Vagina (tissue), 2 donors: ENCODE measurements around the gene MBD3L2B. TPM values are rescaled to one million over a fixed set of nuclear protein-coding genes. Genes with fewer than 3 reads are reported as not detected.

Experiments
- DNase-seq, 2 donors: peaks; one replicate each; pipeline ENCODE4 v3.0.0-alpha.2; 2017; ENCODE audit errors: extremely low spot score in 2 of 2
- H3K27ac ChIP-seq: fragments of 200-600 bp; sonication (generic); one replicate; pipeline ENCODE4 v1.5.1; 2019
- H3K27me3 ChIP-seq: fragments of 200-600 bp; sonication (generic); one replicate; pipeline ENCODE4 v1.5.1; 2019
- H3K36me3 ChIP-seq, 2 donors: fragments of 200-600 bp; sonication (generic); one replicate each; pipeline ENCODE4 v1.5.1; 2017 to 2019
- H3K4me1 ChIP-seq: fragments of 200-600 bp; sonication (generic); one replicate; pipeline ENCODE4 v1.5.1; 2019
- H3K4me3 ChIP-seq, 2 donors: fragments of 200-600 bp; sonication (generic); 1 replicate in 1 of 2; 2 replicates in 1 of 2; pipeline ENCODE4 v1.5.1; 2016 to 2019
- H3K9me3 ChIP-seq: fragments of 200-600 bp; sonication (generic); one replicate; pipeline ENCODE4 v1.5.1; 2019
- POLR2A ChIP-seq, 2 donors: fragments of 450-650 bp; IDR thresholded peaks; one replicate each; pipeline ENCODE4 v1.6.1; 2017; ENCODE audit warnings: antibody characterized with exemption in 2 of 2, mild to moderate bottlenecking in 2 of 2, moderate library complexity in 2 of 2
- POLR2AphosphoS5 ChIP-seq, 2 donors: sonication (generic); formaldehyde crosslinking; IDR thresholded peaks; one replicate each; pipeline ENCODE4 v1.9.0; 2017; ENCODE audit warnings: antibody characterized with exemption in 2 of 2, mild to moderate bottlenecking in 2 of 2, low read depth in 1 of 2; ENCODE audit not compliant: insufficient read depth in 1 of 2
- intact Hi-C: fragments of 100-400 bp; cut with DNase I; formaldehyde crosslinking; loops from one replicate; pipeline ENCODE4 v1.15.1; 2023
- total RNA-seq: library from RNA; depleted of rRNA; stranded (reverse); fragments of >200 nt; gene quantifications from one replicate; pipeline ENCODE4 v1.2.3, GENCODE V29; 2016
- TF ChIP-seq, protein P1 (sequence below), 3 experiments: fragments of 450-650 bp in 2 of 3; fragments of 200-600 bp in 1 of 3; sonication (generic) in 1 of 3; IDR thresholded peaks; one replicate each; pipeline ENCODE4 v1.5.1; 2017 to 2019; ENCODE audit warnings: antibody characterized with exemption in 3 of 3, mild to moderate bottlenecking in 2 of 3, moderate library complexity in 2 of 3

The MBD3L2B gene
- total RNA-seq, 1 donor from 2014 or later = not detected

DNA sequence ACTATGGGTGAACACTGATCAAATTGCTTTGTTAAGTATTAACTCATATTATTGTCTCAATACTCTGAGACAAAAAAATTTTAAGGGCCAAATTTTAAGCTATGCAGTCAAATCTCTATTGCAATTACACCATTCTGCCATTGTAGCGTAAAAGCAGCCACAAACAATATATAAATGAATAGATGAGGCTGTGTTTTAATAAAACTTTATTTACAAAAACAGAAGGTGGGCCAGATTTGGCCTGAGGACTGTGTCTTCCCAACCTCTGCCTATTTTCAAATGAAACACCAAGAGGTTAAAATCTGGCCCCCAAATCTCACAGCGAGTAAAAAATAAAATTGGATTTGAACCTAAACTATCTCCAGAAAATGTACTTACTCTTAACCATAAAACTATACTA, 51.7 kb downstream of the MBD3L2B start:
- intact Hi-C loops = no loop called here
- TF ChIP-seq POLR2AphosphoS5 (IDR thresholded peaks at IDR 0.05; ENCODE audit: insufficient read depth in 1 of 2, low read depth in 1 of 2) = no peak
- no peak for TF ChIP-seq POLR2A (IDR thresholded peaks at IDR 0.05)
- TF ChIP-seq, protein P1, sequence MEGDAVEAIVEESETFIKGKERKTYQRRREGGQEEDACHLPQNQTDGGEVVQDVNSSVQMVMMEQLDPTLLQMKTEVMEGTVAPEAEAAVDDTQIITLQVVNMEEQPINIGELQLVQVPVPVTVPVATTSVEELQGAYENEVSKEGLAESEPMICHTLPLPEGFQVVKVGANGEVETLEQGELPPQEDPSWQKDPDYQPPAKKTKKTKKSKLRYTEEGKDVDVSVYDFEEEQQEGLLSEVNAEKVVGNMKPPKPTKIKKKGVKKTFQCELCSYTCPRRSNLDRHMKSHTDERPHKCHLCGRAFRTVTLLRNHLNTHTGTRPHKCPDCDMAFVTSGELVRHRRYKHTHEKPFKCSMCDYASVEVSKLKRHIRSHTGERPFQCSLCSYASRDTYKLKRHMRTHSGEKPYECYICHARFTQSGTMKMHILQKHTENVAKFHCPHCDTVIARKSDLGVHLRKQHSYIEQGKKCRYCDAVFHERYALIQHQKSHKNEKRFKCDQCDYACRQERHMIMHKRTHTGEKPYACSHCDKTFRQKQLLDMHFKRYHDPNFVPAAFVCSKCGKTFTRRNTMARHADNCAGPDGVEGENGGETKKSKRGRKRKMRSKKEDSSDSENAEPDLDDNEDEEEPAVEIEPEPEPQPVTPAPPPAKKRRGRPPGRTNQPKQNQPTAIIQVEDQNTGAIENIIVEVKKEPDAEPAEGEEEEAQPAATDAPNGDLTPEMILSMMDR (IDR thresholded peaks at IDR 0.05) = no peak
- Histone ChIP-seq H3K27me3 (no peaks in the 10 kb centered on the region), H3K36me3 (no peaks in the 10 kb centered on the region), H3K4me1 (no peaks in the 10 kb centered on the region), H3K27ac (no peak overlapping the region), H3K9me3 (no peaks in the 10 kb centered on the region), H3K4me3 (no peak overlapping the region)
- DNase-seq = no peak

Other genes with a start within 250 kb of the MBD3L2B start
- 5.9 TPM for gene VAV1, start 248.7 kb downstream of the MBD3L2B start, total RNA-seq
- not detected for gene ADGRE1, start 133.9 kb downstream of the MBD3L2B start, total RNA-seq
- not detected for gene MBD3L5, start 9.1 kb upstream of the MBD3L2B start, total RNA-seq
- not detected for gene MBD3L4, start 18.7 kb upstream of the MBD3L2B start, total RNA-seq
- gene MBD3L2, start 27.9 kb upstream of the MBD3L2B start, total RNA-seq = not detected
- gene MBD3L3, start 37.2 kb upstream of the MBD3L2B start, total RNA-seq = not detected
- gene ZNF557, start 48.3 kb upstream of the MBD3L2B start, total RNA-seq = 10.1 TPM